Right ventricle myocardium superior (tissue), 1 donor: ENCODE measurements around the gene SETD7. TPM values are rescaled to one million over a fixed set of nuclear protein-coding genes. Genes with fewer than 3 reads are reported as not detected.

ENCODE experiments used
- ATAC-seq: fragments of 200-7000 bp; cut with Tn5 transposase; one replicate; pipeline ENCODE4 v1.9.1; 2020; ENCODE audit warnings: mild to moderate bottlenecking; ENCODE audit not compliant: poor library complexity
- DNase-seq: peaks from one replicate; pipeline ENCODE4 v3.0.0-alpha.2; 2020
- intact Hi-C: fragments of 100-400 bp; cut with DNase I; formaldehyde crosslinking; loops from one replicate; pipeline ENCODE4 v1.11.2; 2022
- total RNA-seq: library from RNA; stranded (reverse); fragmentation: NEBNext Ultra II Directional; extraction: Animal tissue kit (Norgen Biotek cat#: 25700); gene quantifications from one replicate; pipeline ENCODE4 v1.2.1, GENCODE V29; 2021
- donor health status: DM: no; HTN: yes; CAD: no; lungs with severe emphysema.

Gene SETD7
- total RNA-seq, 1 donor from 2014 or later = 46.3 TPM

DNA sequence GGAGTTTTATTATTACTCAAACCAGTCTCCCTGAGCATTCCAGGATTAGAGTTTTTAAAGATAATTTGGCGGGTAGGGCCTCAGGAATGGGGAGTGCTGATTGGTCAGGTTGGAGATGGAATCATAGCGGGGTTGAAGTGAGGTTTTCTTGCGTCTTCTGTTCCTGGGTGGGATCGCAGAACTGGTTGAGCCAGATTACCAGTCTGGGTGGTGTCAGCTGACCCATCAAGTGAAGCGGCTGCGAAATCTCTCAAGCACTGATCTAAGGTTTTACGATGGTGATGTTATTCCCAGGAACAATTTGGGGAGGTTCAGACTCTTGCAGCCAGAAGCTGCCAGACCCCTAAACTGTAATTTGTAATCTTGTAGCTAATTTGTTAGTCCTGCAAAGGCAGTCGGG is 25.1 kb upstream of the SETD7 start:
- DNase-seq (no peak), ATAC-seq (no peak)
- intact Hi-C loops = no loop called here

DNA sequence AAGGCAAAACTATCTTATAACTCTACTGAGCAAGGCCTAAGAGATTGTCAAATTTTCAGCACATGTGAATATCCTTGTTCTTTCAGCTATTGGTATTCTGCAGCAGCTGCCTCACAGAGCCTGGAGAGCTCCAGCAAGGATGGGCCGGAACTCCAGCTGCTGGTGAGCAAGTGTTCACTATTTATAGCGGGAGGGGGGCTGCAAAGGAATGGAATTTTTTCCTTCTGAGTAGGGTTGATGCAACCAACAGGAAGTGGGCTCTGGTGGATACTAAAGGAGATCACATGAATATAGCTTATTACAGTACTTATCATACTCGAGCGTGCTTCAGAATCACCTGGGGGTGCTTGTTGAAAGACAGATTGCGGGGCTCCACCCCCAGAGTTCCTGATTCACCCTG is 20.2 kb upstream of the SETD7 start:
- DNase-seq (no peak), ATAC-seq (no peak)
- intact Hi-C loops = no loop called here

DNA sequence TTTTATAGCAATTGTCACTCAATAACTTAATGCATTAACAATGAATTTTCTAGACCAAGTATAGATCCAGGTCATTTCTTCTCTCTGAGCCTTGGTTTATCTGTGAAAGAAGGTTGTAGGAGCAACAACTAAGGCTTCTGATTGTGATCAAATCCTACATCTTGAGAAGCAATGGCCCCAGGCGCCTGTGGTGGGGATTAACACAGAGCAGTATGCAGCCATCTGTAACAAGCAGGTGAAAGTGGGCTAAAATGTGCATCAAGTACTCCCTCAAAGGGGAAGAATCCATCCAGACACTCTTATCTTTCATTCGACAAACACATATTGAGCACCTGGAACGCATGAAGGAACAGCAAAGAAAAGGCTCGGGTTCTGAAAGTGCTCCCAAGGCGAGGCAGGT is 19.1 kb upstream of the SETD7 start:
- intact Hi-C loops = no loop called here
- DNase-seq (no peak), ATAC-seq (no peak)

DNA sequence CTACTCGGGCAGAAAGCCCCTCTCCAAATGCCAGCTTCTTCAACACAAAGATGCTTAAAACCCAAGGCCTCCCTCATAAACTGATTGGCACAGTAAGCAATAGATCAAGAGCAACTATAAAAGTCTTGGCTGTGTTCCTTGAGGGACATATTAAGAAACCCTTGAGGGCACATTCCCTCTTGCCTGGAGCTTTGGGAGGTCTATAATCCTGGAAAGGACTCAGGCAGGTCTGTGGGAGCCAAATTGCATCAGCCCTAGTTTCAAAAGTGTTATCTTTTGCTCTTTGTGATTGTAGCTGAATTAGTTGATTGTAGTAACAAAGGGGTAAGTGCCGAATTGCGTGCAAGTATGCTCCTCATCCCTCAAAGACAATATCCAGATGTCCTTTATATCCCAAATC is 18.6 kb upstream of the SETD7 start:
- ATAC-seq (no peak), DNase-seq (no peak)
- intact Hi-C loops = no loop called here

DNA sequence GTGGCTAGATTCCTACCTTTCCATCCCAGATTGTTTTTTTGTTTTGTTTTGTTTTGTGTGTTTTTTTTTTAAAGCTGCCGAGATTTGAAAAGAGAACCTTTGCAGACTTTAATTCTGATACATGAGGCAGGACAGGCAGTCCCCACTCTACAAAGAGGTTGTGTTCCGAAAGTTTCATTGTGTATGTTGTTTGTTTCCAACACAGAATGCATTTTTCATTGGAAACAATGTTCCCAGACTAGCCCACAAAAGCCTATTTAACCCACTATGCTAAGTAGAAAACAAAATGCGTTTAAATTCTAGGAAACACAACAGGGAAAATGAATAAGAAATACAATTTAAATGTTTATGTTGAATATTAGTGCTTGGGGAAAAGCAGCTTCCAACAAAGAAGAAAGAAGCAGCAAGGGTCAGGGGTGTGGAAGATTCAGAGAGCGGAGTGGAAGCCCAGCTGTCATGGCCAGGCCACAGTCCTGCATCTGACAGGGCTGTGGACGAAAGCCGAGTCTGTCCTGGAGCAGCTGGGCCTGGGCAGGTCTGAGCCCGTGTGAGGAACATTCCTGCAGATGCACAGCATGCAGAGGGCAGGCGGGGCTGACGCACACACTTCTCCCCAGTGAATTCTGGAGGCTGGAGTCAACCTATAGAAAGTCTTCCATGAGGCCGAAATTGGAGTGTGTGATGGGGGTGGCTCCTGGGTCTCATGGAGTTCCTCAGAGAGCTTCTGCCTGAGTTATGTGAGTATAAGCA is 12.4 kb upstream of the SETD7 start:
- intact Hi-C loops = no loop called here
- no peak for DNase-seq
- ATAC-seq = no peak

DNA sequence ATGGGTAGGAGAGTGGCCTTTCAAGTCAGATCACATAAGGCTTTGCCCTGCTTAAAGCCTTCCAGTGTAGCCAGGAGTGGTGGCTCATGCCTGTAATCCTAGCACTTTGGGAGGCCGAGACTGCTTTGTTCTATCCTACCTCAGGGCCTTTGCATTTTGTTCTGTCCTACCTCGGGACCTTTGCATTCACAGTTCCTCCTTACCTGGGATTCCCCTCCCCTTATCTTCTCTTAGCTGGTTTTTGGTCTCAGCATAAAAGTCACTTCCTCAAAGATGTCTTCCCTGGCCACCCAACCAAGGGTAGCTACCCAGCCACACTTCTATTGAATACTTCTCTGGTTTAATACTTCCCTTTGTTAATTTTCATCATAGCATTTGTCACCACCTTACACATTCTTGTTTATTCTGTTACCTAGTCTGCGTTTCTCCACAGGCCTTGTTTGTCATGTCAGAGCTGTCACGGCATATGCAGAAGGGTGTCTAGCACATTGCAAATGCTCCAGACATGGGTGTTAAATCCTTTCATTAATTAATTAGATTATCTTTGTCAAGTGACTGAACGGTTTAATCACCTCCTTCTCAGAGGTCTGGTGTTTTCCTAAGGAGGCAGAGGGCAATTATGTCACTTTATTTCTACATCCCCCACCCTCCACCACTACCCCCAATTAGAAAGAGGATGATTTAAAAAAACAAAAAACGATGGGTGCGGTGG is 11.3 kb upstream of the SETD7 start:
- DNase-seq (no peak), ATAC-seq (no peak)
- intact Hi-C loops = no loop called here

DNA sequence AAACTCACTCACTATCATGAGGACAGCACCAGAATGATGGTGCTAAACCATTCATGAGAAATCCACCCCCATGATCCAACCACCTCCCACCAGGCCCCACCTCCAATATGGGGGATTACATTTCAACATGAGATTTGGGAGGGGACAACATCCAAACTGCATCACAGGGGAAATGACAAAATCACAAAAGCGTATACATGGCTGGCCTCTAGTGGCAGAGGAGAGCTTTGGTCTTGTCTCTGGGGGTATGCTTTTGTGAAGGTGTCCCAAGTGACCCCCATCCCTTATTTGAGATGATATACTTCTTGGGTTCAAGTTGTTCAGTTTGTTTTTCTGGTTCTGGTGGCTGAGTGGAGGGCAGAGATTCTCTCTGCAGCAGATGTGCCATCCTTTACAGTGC is 8.5 kb upstream of the SETD7 start:
- DNase-seq (no peak), ATAC-seq (no peak)
- intact Hi-C loops = no loop called here

DNA sequence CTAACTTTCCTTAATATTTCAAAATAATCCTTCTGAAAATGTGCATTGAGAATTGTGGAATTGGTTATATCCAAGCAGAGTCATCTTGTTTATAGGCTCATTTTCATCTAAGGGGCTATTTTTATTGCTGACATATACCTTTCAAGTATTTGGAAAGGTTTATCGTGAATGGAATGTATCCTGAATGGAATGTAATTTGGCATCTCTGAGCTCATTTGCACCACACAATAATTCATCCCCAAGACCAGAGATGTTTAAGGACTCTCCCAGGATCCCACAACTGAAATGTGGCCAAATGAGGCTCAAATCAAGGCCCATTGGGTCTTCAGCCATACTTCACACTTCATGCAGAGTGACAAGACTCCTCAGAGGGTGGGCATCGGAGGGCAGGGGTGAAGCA is 7.5 kb upstream of the SETD7 start:
- no peak for DNase-seq
- ATAC-seq = no peak
- intact Hi-C loops = no loop called here

DNA sequence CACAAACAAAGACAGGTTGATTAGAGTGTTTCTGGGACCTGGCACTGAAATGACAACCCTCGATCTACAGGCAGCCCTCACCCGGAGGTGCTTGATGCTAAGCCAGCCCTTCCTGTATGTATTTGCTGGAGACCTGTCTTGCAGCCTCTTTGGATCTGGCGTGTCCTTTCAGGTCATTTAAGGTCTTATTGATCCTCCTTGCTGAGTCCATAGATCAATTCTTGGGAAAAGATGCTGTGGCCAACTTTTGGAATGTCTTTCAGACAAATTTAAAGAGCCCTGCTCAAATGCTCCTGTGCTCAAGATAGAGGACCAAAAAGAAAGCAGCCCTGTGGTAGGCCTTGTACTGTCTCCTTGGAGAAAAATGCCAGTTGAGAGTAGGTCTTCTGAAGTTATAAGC is 6.8 kb upstream of the SETD7 start:
- ATAC-seq (no peak), DNase-seq (no peak)
- intact Hi-C loops = no loop called here

DNA sequence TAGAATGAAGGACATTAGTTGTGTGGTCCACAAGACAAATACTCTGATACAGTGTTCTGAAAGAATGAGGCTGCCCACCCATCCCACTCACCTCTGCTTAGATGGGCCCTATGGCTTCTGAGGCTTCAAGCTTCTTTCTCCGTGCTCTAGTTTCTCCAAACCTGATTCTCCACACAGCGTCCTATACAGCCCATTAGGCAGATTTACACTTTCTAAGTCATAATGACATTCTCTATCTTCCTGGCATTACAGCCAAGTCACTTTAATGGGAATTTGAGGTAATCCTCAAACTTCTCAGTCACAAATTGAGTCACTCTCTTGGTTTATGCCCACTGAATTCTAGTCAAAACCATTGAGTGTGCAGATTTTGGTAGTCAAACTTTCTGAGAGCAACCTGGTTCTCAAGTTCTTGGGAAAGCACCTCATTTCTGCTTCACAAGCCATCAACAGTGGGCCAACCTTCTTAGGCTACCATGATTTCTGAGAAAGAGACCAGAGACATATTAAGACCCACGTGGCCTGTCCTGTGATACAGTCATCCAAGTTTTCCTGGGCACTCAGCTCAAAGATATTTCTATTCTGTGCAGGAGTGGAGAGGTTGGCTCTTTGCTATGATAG is 6.2 kb upstream of the SETD7 start:
- intact Hi-C loops = no loop called here
- DNase-seq (no peak), ATAC-seq (no peak)

DNA sequence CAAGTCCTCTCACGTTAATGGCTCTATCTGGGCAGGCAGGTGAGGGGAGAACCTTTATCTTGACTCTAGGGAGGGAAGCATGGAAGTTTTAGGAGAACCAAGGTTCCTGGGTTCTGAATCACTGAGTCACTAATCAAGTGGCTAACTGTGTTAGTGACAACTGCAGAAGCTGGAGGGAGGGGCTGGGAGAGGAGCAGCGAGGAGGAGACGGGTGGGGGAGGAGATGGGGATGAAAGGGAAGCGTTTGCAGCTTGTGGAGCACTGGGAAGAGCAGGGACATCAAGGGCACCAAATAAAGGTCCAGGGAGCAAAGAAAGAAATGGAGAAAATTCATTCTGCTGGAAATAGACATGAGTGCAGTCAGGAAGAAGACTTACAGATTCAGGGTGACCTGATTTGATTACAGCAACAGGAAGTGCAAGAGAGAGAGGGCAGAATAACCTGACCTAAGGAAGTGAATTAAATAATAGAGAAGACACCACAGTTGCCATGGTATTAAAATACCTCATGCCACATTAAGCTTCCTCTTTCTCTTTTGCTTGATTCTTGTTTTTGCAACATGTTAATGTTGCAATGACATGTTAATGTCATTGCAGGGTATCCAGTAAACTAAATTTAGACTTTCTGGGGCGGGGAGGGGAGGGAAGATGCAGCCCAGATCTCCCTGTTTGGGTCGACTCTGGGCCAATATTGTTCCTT is 4.5 kb upstream of the SETD7 start:
- DNase-seq (no peak), ATAC-seq (no peak)
- intact Hi-C loops = no loop called here

DNA sequence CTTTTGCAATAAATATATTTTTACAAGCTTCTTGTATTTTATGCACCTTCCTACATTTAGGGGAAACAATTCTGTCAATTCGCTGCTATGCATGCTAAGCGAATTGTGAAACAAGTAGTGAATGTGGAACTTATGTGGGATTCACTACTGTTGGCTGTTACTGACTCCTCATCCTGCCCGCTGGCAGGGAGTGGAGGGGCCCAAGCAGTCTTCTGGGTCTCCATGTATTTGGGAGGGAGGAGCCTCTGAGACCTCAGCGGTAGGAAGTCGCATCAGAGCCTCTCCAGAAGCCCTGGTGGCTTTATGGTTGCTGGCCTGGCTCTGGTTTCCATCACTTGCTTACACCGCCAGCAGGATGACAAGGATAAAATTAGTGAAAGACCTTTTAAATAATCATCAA is 3.7 kb upstream of the SETD7 start:
- no peak for ATAC-seq
- intact Hi-C loops = no loop called here
- DNase-seq = no peak

DNA sequence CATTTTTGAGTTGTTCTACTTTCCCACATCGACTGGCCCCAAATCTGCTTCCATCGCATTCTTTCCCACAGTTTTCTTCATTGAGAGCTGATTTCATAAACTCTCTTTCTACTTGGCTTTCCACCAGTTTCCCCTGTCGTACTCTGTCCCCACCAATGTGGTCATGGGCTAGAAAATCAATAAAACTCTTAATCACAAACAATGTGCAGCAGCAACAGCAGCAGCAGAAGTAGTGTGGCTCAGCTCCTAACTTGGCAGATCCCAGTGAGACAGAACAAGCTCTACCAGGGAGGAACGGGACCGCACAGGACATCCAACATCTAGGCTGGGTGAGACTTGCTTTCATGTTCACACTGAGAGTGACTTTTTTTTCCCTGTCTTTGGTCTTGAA is 3.1 kb upstream of the SETD7 start:
- intact Hi-C loops = no loop called here
- DNase-seq = no peak
- no peak for ATAC-seq

DNA sequence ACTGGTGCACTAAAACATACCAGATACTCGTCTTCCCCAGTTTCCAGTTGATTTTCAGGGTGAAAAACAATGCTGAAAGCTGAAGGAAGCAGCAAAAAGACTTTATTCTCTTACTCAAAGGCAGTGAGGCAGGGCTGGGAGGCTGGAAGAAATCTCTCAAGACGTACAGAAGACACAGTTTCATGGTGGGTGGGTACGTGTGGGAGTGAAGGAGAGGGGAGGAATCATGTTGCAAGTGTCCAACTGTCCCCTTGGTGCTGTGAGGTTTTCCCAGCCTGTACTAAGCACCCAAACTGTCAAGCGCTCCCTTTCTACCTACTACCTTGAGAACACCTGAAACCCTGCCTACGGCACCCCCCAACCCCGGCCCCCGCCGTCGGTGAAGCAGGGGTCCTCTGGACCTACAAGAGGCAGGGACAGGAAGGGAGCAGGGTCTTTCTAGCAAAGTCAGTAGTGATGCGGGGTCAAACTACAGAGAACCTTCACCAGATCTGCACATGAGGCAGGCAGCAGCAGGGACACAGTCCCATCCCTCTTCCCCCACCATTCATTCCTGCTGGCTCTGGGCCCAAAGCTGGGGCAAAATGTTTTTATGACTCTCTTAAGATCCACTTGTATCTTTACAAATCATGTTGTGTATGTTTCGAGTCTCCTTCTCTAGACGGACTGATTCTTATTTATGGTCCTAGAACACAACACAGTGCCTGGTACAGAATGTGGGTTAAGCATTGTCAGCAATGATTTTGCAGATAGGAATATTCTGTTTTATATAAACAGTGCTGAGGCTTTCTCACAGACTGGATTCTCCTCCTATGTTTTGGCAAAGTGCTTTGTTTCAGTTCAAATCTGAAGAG is 2.4 kb upstream of the SETD7 start:
- no peak for ATAC-seq
- no peak for DNase-seq
- intact Hi-C loops = no loop called here

DNA sequence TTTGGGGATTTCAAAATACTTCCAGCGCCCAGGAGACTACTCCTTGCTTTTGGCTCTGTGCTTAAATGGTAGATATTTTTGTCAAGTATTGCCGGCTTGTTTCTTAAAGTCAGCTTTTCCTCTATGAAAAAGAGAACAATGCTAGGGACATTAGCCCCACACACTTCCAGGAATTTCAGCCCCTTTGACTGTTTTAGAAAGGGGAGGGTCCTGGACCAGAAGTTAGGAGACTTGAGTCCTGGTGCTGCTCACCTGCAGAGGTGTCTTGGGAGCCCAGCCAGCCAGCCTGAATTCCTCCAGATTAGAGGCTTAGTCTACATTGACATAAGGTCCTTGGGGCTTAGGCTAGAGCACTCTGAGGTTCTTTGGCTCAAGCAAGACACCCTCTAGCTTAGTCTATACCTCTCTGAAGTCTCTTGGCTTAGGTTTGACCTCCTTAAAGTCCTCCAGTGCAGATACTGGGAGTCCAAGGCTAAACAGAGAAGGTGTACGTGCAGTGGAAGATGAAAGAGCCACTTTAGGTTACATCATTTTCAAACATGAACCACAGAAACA is 1.6 kb upstream of the SETD7 start:
- ATAC-seq (no peak), DNase-seq (no peak)
- intact Hi-C loops = no loop called here

DNA sequence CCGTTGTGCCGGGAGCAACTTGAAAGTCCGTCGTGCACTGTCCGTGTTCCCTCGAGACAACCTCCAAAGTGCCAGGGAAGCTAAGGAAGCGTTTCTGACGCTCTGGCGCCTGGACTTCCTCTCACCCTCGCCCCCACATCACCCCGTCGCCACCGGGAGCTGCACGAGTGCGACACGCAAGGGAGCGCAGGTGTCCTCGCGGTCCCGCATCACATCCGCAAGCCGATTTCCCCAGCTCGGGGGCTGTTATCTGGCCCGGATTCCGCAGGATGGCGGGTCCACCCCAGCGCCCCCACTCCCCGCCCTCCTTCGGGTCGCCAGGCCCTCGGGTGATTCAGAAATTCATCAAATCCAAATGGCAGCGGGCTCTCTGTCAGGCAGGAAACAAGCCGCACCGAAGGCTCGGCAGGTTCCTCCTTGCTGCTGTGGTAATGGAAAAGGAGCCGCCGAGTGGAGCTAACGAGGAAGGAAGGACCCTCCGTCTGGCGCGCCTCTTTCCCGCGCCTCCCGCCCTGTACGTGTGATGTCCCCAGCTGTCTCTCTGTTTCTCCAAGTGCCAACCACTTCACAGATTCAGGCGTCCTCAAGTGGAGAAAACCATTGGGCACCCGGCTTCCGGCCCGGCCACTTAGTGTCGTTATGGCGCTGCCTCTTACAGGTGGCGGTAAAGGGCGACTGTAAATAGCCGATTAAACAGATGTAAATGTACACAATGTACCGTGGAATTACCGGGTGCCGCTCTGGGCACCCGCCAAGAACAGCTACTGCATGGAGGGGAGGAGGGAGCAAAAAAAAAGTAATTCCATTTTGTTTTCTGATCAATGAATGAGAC is 921 bp upstream of the SETD7 start:
- DNase-seq (peak; percentile 73), ATAC-seq (peak; percentile 23)
- intact Hi-C loops = no loop called here

DNA sequence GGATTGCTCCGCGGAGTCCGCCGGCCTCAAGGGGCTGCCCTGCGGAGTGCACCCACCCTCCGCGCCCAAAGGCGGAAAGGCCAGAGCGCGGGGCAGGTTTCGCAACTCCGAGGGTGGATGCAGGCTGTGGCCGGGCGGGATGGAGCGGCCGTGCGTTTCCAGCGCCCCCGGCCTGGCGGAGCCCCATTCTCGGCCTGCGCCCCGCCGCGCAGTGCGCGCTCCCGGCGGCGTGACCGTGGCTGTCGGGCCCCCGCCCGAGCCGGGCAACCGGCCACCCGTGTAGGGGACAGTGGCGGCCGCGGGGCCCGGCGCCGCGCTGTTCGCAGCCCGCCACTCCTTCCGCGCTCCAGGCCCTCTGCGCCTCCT is 331 bp downstream of the SETD7 start:
- intact Hi-C loops = no loop called here
- DNase-seq (peak; percentile 75), ATAC-seq (peak; percentile 45)
